ENCODE data around the gene MB21D2.
"Not testable (repeated sequence)": the region's sequence is repeated elsewhere in the genome, so short reads cannot be mapped to it uniquely, and the experiment has no call there.

MB21D2 gene

GRCh38 chr3:192858849-192859585 lies 58.6 kb downstream of the MB21D2 start:
- DNase-seq (ENCODE audit: low spot score) = no peak

- DNase-seq (ENCODE audit: low spot score) = no peak
Observed at GRCh38 chr3:192857260-192857661, 60.4 kb downstream of the MB21D2 start.

- DNase-seq (ENCODE audit: low spot score) = no peak
Observed at GRCh38 chr3:192855434-192855833, 62.2 kb downstream of the MB21D2 start.

- peak; percentile 84 for DNase-seq (ENCODE audit: low spot score)
Observed at GRCh38 chr3:192851821-192852372, 65.8 kb downstream of the MB21D2 start.

GRCh38 chr3:192850451-192850981 lies 67.1 kb downstream of the MB21D2 start:
- DNase-seq (ENCODE audit: low spot score) = peak; percentile 37

GRCh38 chr3:192849821-192850220 lies 67.8 kb downstream of the MB21D2 start:
- not testable (repeated sequence) for DNase-seq (ENCODE audit: low spot score)

- no peak for DNase-seq (ENCODE audit: low spot score)
Observed at GRCh38 chr3:192848371-192849233, 69.1 kb downstream of the MB21D2 start.

GRCh38 chr3:192847941-192848340 lies 69.7 kb downstream of the MB21D2 start:
- no peak for DNase-seq (ENCODE audit: low spot score)

GRCh38 chr3:192845526-192845855 lies 72.2 kb downstream of the MB21D2 start:
- DNase-seq (ENCODE audit: low spot score) = no peak

GRCh38 chr3:192844836-192845525 lies 72.7 kb downstream of the MB21D2 start:
- DNase-seq (ENCODE audit: low spot score) = no peak

GRCh38 chr3:192844486-192844765 lies 73.2 kb downstream of the MB21D2 start:
- DNase-seq (ENCODE audit: low spot score) = no peak

GRCh38 chr3:192843723-192844485 lies 73.8 kb downstream of the MB21D2 start:
- no peak for DNase-seq (ENCODE audit: low spot score)

GRCh38 chr3:192843119-192843518 lies 74.5 kb downstream of the MB21D2 start:
- no peak for DNase-seq (ENCODE audit: low spot score)

GRCh38 chr3:192842711-192843110 lies 74.9 kb downstream of the MB21D2 start:
- no peak for DNase-seq (ENCODE audit: low spot score)

GRCh38 chr3:192842138-192842537 lies 75.5 kb downstream of the MB21D2 start:
- DNase-seq (ENCODE audit: low spot score) = no peak

- no peak for DNase-seq (ENCODE audit: low spot score)
Observed at GRCh38 chr3:192841428-192841827, 76.2 kb downstream of the MB21D2 start.

GRCh38 chr3:192840143-192840836 lies 77.4 kb downstream of the MB21D2 start:
- DNase-seq (ENCODE audit: low spot score) = no peak

- DNase-seq (ENCODE audit: low spot score) = no peak
Observed at GRCh38 chr3:192835818-192836815, 81.5 kb downstream of the MB21D2 start.

- no peak for DNase-seq (ENCODE audit: low spot score)
Observed at GRCh38 chr3:192834428-192834827, 83.2 kb downstream of the MB21D2 start.

Measured in LoVo (cell line).